Kasumi-1 (cell line): ENCODE data around the gene DBNDD2.

Source experiments
- DNase-seq, 2 experiments: peaks; one replicate each; lab custom pipeline; 2025; lab: John Stamatoyannopoulos, UW

The DBNDD2 gene

GRCh38 chr20:45378191-45378590, 29.9 kb upstream of the DBNDD2 start, which contains the start of gene TP53TG5:
TP53TG5 (minus strand) TSS chr20:45378325; CDS start chr20:45378236, 89 bp downstream.
- no peak for DNase-seq

- no peak for DNase-seq
These were observed 20.8 kb upstream of the DBNDD2 start for GRCh38 chr20:45387274-45387673.

DNA sequence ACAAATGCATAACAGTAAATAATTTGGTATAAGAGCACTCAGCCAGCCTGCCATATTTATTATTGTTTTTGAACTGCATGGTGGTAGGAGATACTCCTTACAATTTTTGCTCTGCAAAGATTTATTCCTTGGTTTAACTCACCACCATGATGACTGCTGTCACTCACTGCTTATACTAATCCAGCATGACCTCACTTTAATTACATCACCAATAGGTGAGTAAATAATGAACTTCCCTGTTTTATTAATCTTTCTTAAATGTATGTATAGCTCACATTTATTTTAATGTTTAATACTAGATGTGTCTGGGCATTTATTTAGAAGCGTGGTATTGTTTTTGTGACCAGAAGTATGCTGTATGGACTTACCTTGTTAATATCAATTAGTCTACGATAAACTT, 17.2 kb upstream of the DBNDD2 start:
- no peak for DNase-seq

- DNase-seq, result no peak
These were observed 16.5 kb upstream of the DBNDD2 start for GRCh38 chr20:45391559-45391958.

- no peak for DNase-seq
These were observed 15.4 kb upstream of the DBNDD2 start for GRCh38 chr20:45392733-45393132.

DNA sequence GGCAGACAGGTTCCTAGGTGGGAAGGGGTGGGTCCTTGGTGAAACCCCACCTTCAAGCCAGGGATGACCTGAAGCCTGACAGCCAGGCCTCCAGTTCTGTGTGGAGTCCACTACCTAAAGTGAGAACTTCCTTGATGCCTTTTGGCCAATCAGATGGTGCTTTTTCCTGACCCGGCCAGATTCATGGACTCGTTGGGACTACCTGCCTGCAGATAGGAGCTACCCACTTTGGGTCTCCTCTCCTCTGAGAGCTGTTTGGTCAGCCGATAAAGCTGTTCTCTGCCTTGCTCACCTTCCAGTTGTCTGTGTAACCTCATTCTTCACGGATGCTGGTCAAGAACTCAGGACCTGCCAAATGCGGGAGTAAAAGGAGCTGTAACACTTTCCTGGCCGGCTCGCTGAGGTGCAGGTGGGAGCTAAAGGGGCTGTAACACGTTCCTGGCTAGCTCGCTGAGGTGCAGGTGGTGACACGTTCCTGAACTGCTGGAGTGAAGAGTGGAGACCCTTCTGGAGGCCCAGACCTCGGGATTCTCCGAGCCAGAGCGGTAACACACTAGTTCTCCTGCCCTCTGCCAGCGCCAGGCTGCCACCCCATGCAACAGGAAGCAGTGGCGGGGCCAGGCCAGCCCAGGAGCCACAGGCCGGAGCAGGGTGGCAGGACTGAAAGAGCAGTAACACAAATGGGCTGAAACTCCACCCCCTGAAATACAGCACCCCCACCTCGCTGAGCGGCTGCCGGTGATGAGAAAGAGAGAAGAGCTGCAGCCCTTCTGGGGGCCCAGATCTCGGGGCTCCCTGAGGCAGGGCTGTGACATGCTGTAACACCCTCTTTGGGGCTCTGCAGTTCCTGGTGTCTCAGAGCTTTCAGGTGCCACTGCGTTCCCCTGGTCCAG, 13.6 kb upstream of the DBNDD2 start:
- DNase-seq, result no peak

DNA sequence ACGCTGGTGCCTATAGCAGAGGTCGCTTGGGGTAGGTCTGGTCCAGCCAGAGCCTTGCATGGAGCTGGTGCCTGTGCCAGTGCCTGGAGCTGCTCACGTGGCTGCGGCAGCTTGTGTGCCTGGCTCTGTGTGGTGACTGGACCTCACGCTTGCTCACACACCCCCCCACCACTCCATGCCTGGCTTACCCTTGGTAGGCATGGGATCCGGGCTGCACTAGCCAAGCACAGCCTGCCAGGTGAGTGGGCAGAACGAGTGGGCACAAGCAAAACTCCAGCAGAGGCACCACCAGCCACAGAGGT, 13.0 kb upstream of the DBNDD2 start:
- no peak for DNase-seq

GRCh38 chr20:45399018-45399417, 9.1 kb upstream of the DBNDD2 start:
- no peak for DNase-seq

DNA sequence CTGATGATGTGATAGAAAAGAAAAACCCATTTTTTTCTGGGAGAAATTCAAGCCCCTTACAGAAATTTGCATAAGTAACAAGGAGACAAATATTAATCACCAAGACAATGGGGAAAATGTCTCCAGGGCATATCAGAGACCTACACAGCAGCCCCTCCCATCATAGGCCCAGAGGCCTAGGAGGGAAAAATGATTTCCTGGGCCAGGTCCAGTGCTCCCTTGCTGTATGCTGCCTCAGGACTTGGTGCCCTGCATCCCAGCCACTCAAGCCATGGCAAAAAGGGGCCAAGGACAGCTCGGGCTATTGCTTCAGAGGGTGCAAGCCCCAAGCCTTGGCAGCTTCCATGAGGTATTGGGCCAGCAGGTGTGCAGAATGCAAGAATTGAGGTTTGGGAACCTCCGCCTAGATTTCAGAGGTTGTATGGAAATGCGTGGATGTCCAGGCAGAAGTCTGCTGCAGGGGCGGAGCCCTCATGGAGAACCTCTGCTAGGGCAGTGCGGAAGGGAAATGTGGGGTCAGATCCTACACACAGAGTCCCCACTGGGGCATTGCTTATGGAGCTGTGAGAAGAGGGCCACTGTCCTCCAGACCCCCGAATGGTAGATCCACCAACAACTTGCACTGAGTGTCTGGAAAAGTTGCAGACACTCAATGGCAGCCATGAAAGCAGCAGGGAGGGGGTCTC, 7.6 kb upstream of the DBNDD2 start:
- no peak for DNase-seq

DNA sequence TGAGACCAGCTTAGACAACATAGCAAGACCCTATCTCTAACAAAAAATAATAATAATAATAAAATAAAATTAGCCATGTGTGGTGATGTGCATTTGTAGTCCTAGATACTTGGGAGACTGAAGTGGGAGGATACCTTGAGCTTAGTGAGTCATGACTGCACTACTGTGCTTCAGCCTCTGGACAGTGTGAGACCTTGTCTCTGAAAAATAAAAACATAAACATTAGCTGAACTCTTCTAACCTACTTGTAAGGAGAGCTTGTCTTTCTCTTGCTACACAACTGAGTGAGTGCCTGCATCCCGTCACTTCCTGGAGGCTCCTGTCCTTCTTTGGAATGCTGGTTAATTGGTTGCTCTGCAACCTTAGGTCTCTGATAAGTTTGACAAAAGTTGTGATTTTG, 5.1 kb upstream of the DBNDD2 start:
- no peak for DNase-seq

DNA sequence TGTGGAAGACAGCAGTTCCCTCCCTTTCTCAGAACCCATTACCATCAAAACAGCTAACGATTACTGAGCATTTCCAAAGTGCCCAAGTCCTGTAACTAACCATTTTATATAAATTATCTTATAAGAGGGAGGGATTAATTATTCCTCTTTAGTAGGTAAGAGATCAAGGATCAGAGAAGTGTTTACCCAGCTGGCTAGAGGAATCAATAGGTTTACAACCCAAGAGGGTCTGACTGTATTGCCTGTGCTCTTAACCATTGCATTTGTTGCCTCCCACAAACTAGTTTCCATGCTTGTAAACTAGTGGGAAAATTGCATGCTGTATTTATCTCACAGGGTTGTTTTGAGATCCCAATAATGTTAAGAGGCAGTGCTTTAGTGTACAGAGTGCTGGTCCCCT, 3.7 kb upstream of the DBNDD2 start:
- DNase-seq, result no peak

DNA sequence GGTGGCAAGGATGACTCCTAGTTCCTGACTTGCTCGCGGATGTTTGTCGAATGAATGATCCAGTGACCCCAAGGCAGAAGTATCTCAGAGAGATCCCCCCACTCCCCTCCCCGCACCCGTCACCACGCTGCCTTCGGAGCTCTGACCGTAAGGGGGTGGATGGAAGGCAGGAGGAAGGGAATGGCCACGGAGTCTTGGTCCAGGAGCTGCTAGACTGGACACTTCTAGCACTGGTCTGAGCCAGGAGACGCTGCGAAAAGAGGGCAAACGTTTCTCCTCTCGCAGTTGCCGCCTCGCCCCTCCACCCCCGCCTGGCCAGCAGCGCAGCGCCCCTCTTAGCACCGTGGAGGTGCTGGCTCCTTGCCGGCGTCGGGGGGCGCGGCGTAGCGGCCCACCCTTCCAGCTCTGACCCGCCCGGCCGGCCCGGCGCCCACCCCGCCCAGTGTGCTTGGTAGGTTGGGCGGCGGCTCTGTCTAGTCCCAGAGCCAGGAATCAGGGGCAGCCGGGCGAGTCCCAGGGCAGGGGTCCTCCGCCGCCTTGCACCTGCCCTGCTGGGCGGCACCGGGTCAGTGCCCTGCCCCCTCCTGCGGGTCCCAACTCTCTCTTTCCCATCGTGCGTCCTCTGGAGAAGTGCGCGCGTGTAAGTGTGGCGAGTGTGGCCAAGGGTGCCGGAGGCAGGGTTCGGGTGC, 2.4 kb upstream of the DBNDD2 start:
- no peak for DNase-seq

- DNase-seq, result peak in 1 of 2 experiments; percentile 10
These were observed 1.6 kb upstream of the DBNDD2 start for GRCh38 chr20:45406260-45407066.

DNA sequence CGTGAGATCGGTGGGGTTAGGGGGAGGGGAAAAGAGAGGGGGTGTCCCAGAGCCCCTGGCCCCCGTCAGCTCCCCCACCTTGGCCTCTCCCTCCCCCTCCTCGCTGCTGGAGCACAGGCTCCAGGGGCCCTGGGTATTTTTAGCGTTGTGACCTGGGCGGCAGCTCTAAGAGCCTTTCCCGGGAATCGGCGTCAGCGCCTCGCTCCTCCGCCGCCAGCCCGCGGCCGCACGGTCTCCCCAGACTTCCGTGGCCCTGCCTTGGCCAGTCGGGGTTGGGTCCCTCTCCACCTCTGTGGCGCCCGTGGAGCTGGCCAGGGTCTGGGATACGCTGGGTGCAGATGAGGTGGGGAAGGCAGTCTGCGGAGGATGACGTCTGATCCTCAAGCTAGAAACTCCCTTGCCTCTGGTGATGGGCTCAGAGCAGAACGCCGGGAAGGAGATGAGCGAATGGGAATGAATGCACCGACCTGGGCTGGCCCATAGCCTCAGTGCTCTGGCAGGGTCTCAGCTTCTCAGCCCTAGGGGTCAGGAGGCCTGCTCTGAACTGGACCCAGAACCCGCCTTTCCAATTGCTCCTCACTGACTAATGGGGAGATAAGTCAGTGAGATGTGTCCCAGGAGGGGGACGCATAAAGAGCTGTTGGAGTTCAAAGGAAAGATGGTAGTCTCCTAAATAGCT, 883 bp upstream of the DBNDD2 start:
- no peak for DNase-seq

GRCh38 chr20:45408646-45409213, 641 bp downstream of the DBNDD2 start:
- peak; percentile 75 to 77 for DNase-seq

DNA sequence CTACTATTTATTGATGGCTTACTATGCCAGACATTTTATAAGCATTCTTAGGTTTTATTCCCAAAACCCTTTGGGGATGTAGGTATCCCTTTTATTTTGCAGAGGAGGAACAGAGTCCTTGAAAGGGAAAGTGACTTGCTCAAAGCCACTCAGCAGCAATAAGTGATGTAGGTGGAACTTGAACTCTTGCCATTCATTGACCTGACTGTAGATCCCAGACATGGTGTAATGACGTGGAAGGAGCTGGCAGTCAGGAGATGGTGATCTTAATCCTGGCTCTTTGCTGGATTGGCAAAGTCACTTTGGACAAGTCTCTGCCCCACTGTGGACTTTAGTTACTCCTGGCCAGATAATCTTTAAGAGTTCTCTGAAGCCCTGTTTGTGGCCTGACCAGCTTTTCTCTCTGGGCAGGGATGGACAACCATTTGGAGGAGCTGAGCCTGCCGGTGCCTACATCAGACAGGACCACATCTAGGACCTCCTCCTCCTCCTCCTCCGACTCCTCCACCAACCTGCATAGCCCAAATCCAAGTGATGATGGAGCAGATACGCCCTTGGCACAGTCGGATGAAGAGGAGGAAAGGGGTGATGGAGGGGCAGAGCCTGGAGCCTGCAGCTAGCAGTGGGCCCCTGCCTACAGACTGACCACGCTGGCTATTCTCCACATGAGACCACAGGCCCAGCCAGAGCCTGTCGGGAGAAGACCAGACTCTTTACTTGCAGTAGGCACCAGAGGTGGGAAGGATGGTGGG, 1.6 kb downstream of the DBNDD2 start:
- DNase-seq, result no peak

DNA sequence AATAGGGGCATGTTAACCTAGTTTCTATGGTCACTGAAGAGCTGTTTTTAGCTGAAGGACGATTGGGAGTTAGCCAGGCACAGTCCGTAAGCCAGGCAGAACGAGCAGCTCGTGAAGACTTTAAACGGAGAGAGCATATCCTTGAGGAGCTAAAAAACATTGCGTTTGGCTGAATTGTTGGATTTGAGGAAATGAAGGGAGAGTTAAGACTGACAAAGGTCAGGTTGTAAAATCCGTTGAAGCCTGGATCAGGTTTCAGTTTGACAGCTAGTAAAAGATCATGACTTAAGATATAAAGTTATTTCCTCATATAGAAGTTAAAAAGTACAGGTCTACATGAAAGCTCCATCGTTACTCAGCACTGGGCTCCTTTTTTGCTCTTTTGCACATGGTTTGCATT, 2.8 kb downstream of the DBNDD2 start:
- DNase-seq, result no peak

DNA sequence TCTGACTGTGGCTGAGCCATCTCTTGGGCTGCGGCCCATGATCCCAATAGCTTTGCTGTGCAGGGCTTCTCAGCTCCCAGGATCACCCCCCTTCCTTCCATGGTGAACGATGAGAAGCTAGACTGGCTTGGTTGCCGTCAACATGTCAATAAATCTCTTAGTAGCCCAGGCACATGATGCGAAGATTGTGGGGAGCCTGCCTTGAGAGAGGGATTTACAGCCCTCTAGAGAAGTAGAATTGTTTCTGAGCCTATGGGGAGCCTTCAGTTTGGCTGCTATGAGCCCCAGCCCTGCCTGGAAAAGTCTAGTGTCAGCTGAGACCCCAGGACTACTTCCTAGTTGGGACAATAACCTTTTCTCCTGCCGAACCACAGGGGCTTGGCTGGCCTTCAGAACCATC, 4.6 kb downstream of the DBNDD2 start:
- DNase-seq, result no peak

DNA sequence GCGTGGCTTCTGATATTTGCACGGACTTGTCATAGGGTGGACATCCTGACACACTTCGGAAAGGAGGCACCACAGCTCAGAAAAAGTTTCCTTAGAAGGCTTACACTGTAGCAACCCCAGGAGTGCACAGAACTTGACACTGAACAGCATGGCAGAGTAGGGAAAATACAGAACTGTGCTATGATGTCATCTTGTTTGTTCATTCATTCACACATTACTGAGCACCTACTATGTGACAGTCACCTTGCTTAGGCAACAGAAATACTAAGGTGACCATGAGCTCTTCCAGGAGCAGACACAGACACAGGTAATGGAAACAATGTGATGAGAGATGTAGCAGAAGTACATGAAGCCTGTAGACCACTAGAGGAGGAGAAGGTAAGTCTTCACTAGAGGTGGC, 5.4 kb downstream of the DBNDD2 start:
- DNase-seq, result no peak
